Measurements from ENCODE around the gene GULP1.

Gene GULP1
- total RNA-seq = 0 to 0.66 (median 0.07) reads per million in 9 experiments

- DNase-seq (no peak), ATAC-seq (replicated peaks) (no peak)
- H3K4me1 Mint-ChIP-seq (ENCODE audit: low read depth in 2 of 2) = no peaks in the 10 kb centered on the region
- H3K4me3 Mint-ChIP-seq = no peak within 1 kb of the TSS
- H3K36me3 Mint-ChIP-seq (ENCODE audit: insufficient read depth) = no peaks in the 10 kb centered on the region
- no peak within 1 kb of the TSS for H3K27ac Mint-ChIP-seq
- H3K9me3 Mint-ChIP-seq = peaks cover 0 to under 1% of the 10 kb centered on the region in 2 donors
- peaks cover 14 to 33% of the 10 kb centered on the region in 2 donors for H3K27me3 Mint-ChIP-seq
Measured at GRCh38 chr2:188291617-188292347, at the start of gene GULP1. Gene GULP1 (plus strand): TSS chr2:188291874. CDS start chr2:188477703, 185,829 bp downstream.

- Mint-ChIP-seq H3K4me3 (no peak overlapping the region), H3K36me3 (ENCODE audit: insufficient read depth) (no peaks in the 10 kb centered on the region), H3K9me3 (peaks cover 0 to 3% of the 10 kb centered on the region in 2 donors), H3K4me1 (ENCODE audit: low read depth in 2 of 2) (no peaks in the 10 kb centered on the region), H3K27ac (no peak overlapping the region), H3K27me3 (no peaks in the 10 kb centered on the region)
- ATAC-seq (replicated peaks) = no peak
- DNase-seq = no peak
Measured at GRCh38 chr2:188243381-188243780, 48.3 kb upstream of the GULP1 start.

DNA sequence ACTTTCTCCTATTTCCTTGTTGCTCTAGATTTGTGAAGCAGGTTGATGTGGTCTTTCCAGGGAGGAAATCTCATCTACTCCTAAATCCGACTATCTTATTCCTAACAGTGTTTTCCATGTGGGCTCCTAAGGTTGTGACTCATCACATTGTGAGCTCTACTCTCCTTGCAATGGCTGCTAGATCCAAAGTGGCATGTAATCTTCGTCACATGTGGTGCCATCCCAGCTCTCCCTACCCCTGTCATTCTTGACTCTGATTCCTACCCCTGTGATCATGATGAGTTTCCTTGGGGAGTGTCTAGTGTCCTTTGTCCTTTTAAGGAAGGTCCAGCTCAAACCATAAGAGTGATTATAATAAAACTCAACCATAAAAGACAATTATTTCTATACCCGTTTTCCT is 47.3 kb upstream of the GULP1 start:
- ATAC-seq (replicated peaks) (no peak), DNase-seq (no peak)
- peaks cover 0 to 3% of the 10 kb centered on the region in 2 donors for H3K9me3 Mint-ChIP-seq
- no peaks in the 10 kb centered on the region for H3K27me3 Mint-ChIP-seq
- no peak overlapping the region for H3K27ac Mint-ChIP-seq
- no peak overlapping the region for H3K4me3 Mint-ChIP-seq
- H3K4me1 Mint-ChIP-seq (ENCODE audit: low read depth in 2 of 2) = no peaks in the 10 kb centered on the region
- no peaks in the 10 kb centered on the region for H3K36me3 Mint-ChIP-seq (ENCODE audit: insufficient read depth)

DNA sequence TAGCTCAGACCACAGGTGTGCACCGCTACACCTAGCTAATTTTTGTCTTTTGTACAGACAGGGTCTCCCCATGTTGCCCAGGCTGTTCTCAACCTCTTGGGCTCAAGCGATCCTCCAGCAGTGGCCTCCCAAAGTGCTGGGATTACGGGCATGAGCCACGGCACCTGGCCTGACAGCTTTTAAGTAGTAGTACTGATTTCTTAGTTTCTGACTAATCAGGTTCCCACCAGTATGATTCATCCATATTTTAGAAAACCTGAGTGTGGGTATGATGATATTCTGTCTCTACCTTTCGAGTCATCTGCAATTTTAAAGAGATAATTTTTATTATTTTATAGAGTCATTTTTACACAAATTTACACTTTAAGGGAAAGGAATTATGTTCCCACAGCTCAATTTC is 46.4 kb upstream of the GULP1 start:
- no peak for ATAC-seq (replicated peaks)
- DNase-seq = no peak

DNA sequence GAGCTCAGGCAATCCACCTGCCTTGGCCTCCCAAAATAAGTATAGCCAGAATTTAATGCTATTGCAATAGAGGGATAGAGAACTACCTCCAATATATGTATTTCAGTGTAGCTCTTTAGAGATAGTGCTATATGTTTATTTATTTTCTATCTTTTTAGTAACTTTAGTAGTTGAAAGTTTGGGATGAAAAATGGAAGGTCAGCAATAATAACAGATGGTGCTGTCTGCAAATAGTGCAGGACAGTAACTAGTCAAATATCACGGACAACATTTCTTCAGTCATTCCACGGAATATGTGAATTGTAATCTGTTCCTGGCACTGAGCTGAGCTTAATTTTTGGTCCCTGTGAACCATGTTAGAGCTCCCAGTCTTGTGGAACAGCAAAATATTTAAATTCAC is 43.2 kb upstream of the GULP1 start:
- DNase-seq (no peak), ATAC-seq (replicated peaks) (no peak)
- Mint-ChIP-seq H3K36me3 (ENCODE audit: insufficient read depth) (no peaks in the 10 kb centered on the region), H3K9me3 (peaks cover 0 to 8% of the 10 kb centered on the region in 2 donors), H3K27ac (no peak overlapping the region), H3K27me3 (no peaks in the 10 kb centered on the region), H3K4me3 (no peak overlapping the region), H3K4me1 (ENCODE audit: low read depth in 2 of 2) (no peaks in the 10 kb centered on the region)

More for the DNA sequence above, 46.4 kb upstream of the GULP1 start:
- Mint-ChIP-seq H3K4me1 (ENCODE audit: low read depth in 2 of 2) (no peaks in the 10 kb centered on the region), H3K9me3 (peaks cover 0 to 2% of the 10 kb centered on the region in 2 donors), H3K36me3 (ENCODE audit: insufficient read depth) (no peaks in the 10 kb centered on the region), H3K27ac (no peak overlapping the region), H3K4me3 (no peak overlapping the region), H3K27me3 (no peaks in the 10 kb centered on the region)

DNA sequence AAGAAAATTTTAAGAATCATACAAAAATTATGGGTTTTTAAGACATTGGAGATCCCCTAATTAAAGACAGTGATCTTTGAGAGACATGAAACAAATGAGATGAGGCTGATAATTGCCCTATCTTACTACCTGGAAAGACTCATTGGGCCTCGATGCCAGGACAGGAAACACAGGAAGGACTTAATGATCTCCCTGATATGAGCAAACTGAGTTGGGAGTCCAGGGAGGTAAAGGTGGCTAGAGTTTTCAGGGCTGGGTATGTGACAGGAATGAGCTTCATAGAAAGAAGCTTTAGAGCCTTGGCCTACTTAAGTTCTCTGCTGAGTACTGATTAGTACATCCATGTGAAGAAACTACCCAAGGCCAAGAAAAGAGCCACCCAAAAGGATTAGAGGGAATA is 40.6 kb upstream of the GULP1 start:
- Mint-ChIP-seq H3K9me3 (peaks cover 0 to 8% of the 10 kb centered on the region in 2 donors), H3K4me1 (ENCODE audit: low read depth in 2 of 2) (no peaks in the 10 kb centered on the region), H3K27me3 (no peaks in the 10 kb centered on the region), H3K4me3 (no peak overlapping the region), H3K27ac (no peak overlapping the region), H3K36me3 (ENCODE audit: insufficient read depth) (no peaks in the 10 kb centered on the region)
- DNase-seq (no peak), ATAC-seq (replicated peaks) (no peak)

- peaks cover 3 to 9% of the 10 kb centered on the region in 2 donors for H3K9me3 Mint-ChIP-seq
- ATAC-seq (replicated peaks) = no peak
- no peak overlapping the region for H3K4me3 Mint-ChIP-seq
- H3K27me3 Mint-ChIP-seq = no peaks in the 10 kb centered on the region
- no peaks in the 10 kb centered on the region for H3K4me1 Mint-ChIP-seq (ENCODE audit: low read depth in 2 of 2)
- H3K27ac Mint-ChIP-seq = no peak overlapping the region
- no peaks in the 10 kb centered on the region for H3K36me3 Mint-ChIP-seq (ENCODE audit: insufficient read depth)
- no peak for DNase-seq
Measured at GRCh38 chr2:188256420-188256819, 35.3 kb upstream of the GULP1 start.

- peaks cover 2 to 4% of the 10 kb centered on the region in 2 donors for H3K9me3 Mint-ChIP-seq
- ATAC-seq (replicated peaks) = no peak
- H3K27me3 Mint-ChIP-seq = no peaks in the 10 kb centered on the region
- DNase-seq = no peak
- H3K36me3 Mint-ChIP-seq (ENCODE audit: insufficient read depth) = no peaks in the 10 kb centered on the region
- H3K27ac Mint-ChIP-seq = no peak overlapping the region
- no peak overlapping the region for H3K4me3 Mint-ChIP-seq
- H3K4me1 Mint-ChIP-seq (ENCODE audit: low read depth in 2 of 2) = no peaks in the 10 kb centered on the region
Measured at GRCh38 chr2:188265315-188265714, 26.4 kb upstream of the GULP1 start.

DNA sequence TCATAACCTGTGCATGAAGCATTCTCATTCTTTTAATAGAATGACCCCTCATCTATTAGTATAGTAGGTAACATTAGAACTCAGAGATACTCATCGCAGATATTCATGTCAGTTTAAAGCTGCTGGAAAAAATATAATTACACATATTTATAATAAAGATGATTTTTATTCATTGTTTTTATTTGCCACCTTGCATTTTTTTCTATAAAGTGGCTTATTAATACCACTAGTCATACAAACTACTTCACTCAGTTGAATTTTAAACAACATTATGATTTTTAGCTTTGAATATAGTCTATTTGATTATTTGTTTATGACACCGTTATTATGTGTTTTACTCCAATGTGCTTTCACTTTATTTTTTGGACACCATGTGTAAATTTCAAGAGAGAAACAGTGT is 23.9 kb upstream of the GULP1 start:
- Mint-ChIP-seq H3K9me3 (no peaks in the 10 kb centered on the region), H3K4me1 (ENCODE audit: low read depth in 2 of 2) (no peaks in the 10 kb centered on the region), H3K27me3 (no peaks in the 10 kb centered on the region), H3K4me3 (no peak overlapping the region), H3K27ac (no peak overlapping the region), H3K36me3 (ENCODE audit: insufficient read depth) (no peaks in the 10 kb centered on the region)
- ATAC-seq (replicated peaks) = no peak
- no peak for DNase-seq

- H3K4me1 Mint-ChIP-seq (ENCODE audit: low read depth in 2 of 2) = no peaks in the 10 kb centered on the region
- H3K27ac Mint-ChIP-seq = no peak overlapping the region
- no peaks in the 10 kb centered on the region for H3K9me3 Mint-ChIP-seq
- DNase-seq (no peak), ATAC-seq (replicated peaks) (no peak)
- H3K4me3 Mint-ChIP-seq = no peak overlapping the region
- no peaks in the 10 kb centered on the region for H3K36me3 Mint-ChIP-seq (ENCODE audit: insufficient read depth)
- H3K27me3 Mint-ChIP-seq = no peaks in the 10 kb centered on the region
Measured at GRCh38 chr2:188269004-188269403, 22.7 kb upstream of the GULP1 start.

DNA sequence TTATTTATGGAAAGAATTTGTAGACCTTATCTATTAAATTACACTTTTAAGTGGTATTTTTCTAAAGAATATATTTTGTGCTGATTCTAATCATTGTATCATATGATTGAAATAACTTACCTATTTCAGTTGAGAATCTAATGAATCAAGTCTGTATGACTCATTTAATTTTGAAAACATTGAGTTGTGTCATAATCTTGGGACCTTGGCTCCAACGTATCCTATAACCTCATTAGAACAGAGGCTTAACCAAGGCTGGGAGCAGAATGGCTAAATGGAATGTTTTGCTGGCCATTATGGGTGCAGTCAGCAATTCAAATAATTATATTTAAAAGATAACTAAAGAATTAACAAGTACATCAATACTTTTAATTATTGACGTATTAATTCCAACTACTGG is 19.6 kb upstream of the GULP1 start:
- Mint-ChIP-seq H3K27ac (no peak overlapping the region), H3K9me3 (no peaks in the 10 kb centered on the region), H3K4me1 (ENCODE audit: low read depth in 2 of 2) (no peaks in the 10 kb centered on the region), H3K4me3 (no peak overlapping the region), H3K36me3 (ENCODE audit: insufficient read depth) (no peaks in the 10 kb centered on the region), H3K27me3 (no peaks in the 10 kb centered on the region)
- DNase-seq = no peak
- no peak for ATAC-seq (replicated peaks)

DNA sequence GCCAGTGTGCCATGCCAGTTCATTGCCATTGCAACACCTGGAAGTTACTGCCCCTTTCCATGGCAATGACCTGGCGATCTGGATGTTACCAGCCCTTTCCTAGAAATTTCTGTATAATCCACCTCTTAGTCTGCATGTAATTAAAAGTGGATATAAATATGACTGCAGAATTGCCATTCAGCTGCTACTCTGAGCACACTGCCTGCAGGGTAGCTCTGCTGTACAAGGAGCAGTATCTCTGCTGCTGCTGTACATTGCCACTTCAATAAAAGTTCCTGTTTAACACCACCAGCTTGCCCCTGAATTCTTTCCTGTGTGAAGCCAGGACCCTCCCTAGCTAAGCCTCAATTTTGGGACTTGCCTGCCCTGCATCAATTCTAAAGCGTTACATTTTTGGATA is 17.4 kb upstream of the GULP1 start:
- no peak for ATAC-seq (replicated peaks)
- no peaks in the 10 kb centered on the region for H3K4me1 Mint-ChIP-seq (ENCODE audit: low read depth in 2 of 2)

DNA sequence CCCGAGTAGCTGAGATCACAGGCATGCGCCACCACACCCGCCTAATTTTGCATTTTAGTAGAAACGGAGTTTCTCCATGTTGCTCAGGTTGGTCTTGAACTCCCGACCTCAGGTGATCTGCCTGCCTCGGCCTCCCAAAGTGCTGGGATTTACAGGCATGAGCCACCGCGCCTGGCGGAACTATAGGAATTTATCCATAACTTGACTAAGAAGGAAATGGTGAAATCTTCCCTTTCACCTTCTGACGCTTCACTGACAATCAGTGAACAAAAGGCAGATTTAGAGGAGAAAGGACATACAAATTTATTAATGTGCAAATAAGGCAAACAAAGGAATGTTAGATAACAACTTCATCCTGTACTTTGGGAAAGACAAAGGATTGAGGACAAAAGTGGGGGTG is 15.4 kb upstream of the GULP1 start:
- no peak for ATAC-seq (replicated peaks)
- Mint-ChIP-seq H3K4me3 (no peak overlapping the region), H3K4me1 (ENCODE audit: low read depth in 2 of 2) (no peaks in the 10 kb centered on the region), H3K9me3 (no peaks in the 10 kb centered on the region), H3K36me3 (ENCODE audit: insufficient read depth) (no peaks in the 10 kb centered on the region), H3K27ac (no peak overlapping the region), H3K27me3 (no peaks in the 10 kb centered on the region)
- no peak for DNase-seq

More for the DNA sequence above, 17.4 kb upstream of the GULP1 start:
- H3K27ac Mint-ChIP-seq = no peak overlapping the region
- no peaks in the 10 kb centered on the region for H3K27me3 Mint-ChIP-seq
- H3K4me3 Mint-ChIP-seq = no peak overlapping the region
- no peak for DNase-seq
- no peaks in the 10 kb centered on the region for H3K9me3 Mint-ChIP-seq
- H3K36me3 Mint-ChIP-seq (ENCODE audit: insufficient read depth) = no peaks in the 10 kb centered on the region

- Mint-ChIP-seq H3K27ac (no peak overlapping the region), H3K9me3 (peaks cover 0 to 4% of the 10 kb centered on the region in 2 donors), H3K36me3 (ENCODE audit: insufficient read depth) (no peaks in the 10 kb centered on the region), H3K27me3 (no peaks in the 10 kb centered on the region), H3K4me1 (ENCODE audit: low read depth in 2 of 2) (no peaks in the 10 kb centered on the region), H3K4me3 (no peak overlapping the region)
- DNase-seq = no peak
- ATAC-seq (replicated peaks) = no peak
Measured at GRCh38 chr2:188277786-188278185, 13.9 kb upstream of the GULP1 start.
